ENCODE results near the gene VBP1.

- TF ChIP-seq CTCF (IDR thresholded peaks at IDR 0.05 in 4 of 5, conservative IDR thresholded peaks at IDR 0.05 in 1 of 5) (no peak), POLR2A (IDR thresholded peaks at IDR 0.05) (no peak)
Measured at GRCh38 chrX:155270969-155271368, 54.7 kb downstream of the VBP1 start.
